Measurements from ENCODE around the gene TMEM128. TPM values are rescaled to one million over a fixed set of nuclear protein-coding genes. Genes with fewer than 3 reads are reported as not detected.

Gene TMEM128
- total RNA-seq, 1 experiment from 2014 or later, result 21.5 TPM

- H3K27ac Mint-ChIP-seq, result no peak overlapping the region
- H3K18ac ChIP-seq (ENCODE audit: insufficient read length, low read depth, low read length), result no peak overlapping the region
- peaks cover 2% of the 10 kb centered on the region; the same call in 1 of the 2 replicates for H3K27me3 Mint-ChIP-seq (ENCODE audit: low read depth)
- no peak overlapping the region for H3K23ac ChIP-seq (ENCODE audit: insufficient read length, low read depth, low read length)
- WGBS (ENCODE audit: extremely low coverage, insufficient read length, low lambda C conversion rate), result no CpG with 5 or more reads among the region's 1 CpG
- H3K56ac ChIP-seq (ENCODE audit: insufficient read length, low read depth, low read length), result no peak overlapping the region
- H3K4me1 Mint-ChIP-seq, result no peaks in the 10 kb centered on the region
- H3K9me3 ChIP-seq (ENCODE audit: control insufficient read depth, low read depth, low read length), result no peaks in the 10 kb centered on the region
- no peaks in the 10 kb centered on the region for H3K4me1 ChIP-seq (ENCODE audit: insufficient read depth, low read length)
- H3K4ac ChIP-seq (ENCODE audit: low read depth, low read length), result no peak overlapping the region
- no peak overlapping the region for H4K5ac ChIP-seq (ENCODE audit: insufficient read length, low read depth, low read length)
- no peak overlapping the region for H4K91ac ChIP-seq (ENCODE audit: insufficient read length, low read depth, low read length)
- no peak overlapping the region for H3K9ac ChIP-seq (ENCODE audit: extremely low read depth, insufficient read length, low read length)
- H3T11ph ChIP-seq (ENCODE audit: low read length), result no peak overlapping the region
- no peak overlapping the region for H2BK20ac ChIP-seq (ENCODE audit: low read depth, low read length, poor library complexity, severe bottlenecking)
- H3K23me2 ChIP-seq (ENCODE audit: insufficient read length, low read depth, low read length, poor library complexity, severe bottlenecking), result no peaks in the 10 kb centered on the region
- DNase-seq, result no peak
- no peaks in the 10 kb centered on the region for H4K20me1 ChIP-seq (ENCODE audit: control insufficient read depth, insufficient read depth, insufficient read length)
- no peak overlapping the region for H4K8ac ChIP-seq (replicated peaks; ENCODE audit: insufficient read length, low read depth, low read length)
- H3K14ac ChIP-seq (ENCODE audit: insufficient read depth, low read length), result no peak overlapping the region
- peaks cover 0 to 2% of the 10 kb centered on the region in 2 experiments; a peak in 1 of 5 replicates for H3K9me3 Mint-ChIP-seq
- H2AFZ ChIP-seq (ENCODE audit: low read length), result no peak overlapping the region
- no peaks in the 10 kb centered on the region for H3K79me2 ChIP-seq (ENCODE audit: insufficient read depth, low read length)
- TF ChIP-seq CTCF (conservative IDR thresholded peaks at IDR 0.05), result no peak
- H3K4me3 Mint-ChIP-seq, result no peak overlapping the region
- H3K4me2 ChIP-seq (ENCODE audit: insufficient read depth, insufficient read length, low read length), result no peak overlapping the region
- H2BK12ac ChIP-seq (ENCODE audit: insufficient read length, low read depth, low read length), result no peak overlapping the region
- peaks cover 20 to 73% (median 38%) of the 10 kb centered on the region in 3 experiments; a peak in 6 of 7 replicates for H3K36me3 Mint-ChIP-seq (ENCODE audit: insufficient read depth in 1 of 3, low read depth in 3 of 3)
- H2AK5ac ChIP-seq (ENCODE audit: insufficient read length, low read length), result no peak overlapping the region
- H3K27ac ChIP-seq (ENCODE audit: insufficient read length, low read depth, low read length), result no peak overlapping the region
- no peaks in the 10 kb centered on the region for H3K27me3 ChIP-seq (ENCODE audit: insufficient read depth, low read length)
- H3K79me1 ChIP-seq (ENCODE audit: insufficient read depth, low read depth, low read length, poor library complexity, severe bottlenecking), result no peaks in the 10 kb centered on the region
- no peak overlapping the region for H2BK15ac ChIP-seq (ENCODE audit: low read depth, low read length)
- H2BK5ac ChIP-seq (ENCODE audit: insufficient read length, low read length), result no peak overlapping the region
- H2BK120ac ChIP-seq (ENCODE audit: low read depth, low read length, poor library complexity, severe bottlenecking), result no peak overlapping the region
Measured at GRCh38 chr4:4268776-4269175, 20.8 kb upstream of the TMEM128 start.
